OCI-M2 (cell line): ENCODE measurements around the gene CELA3A.

ENCODE experiments used
- DNase-seq: peaks from one replicate; lab custom pipeline; 2025; ENCODE audit not compliant: unreplicated experiment; lab: John Stamatoyannopoulos, UW

The CELA3A gene

GRCh38 chr1:22045604-22046228 is 44.3 kb downstream of the CELA3A start:
- no peak for DNase-seq

GRCh38 chr1:22048351-22049192 is 47.1 kb downstream of the CELA3A start:
- DNase-seq: no peak

DNA sequence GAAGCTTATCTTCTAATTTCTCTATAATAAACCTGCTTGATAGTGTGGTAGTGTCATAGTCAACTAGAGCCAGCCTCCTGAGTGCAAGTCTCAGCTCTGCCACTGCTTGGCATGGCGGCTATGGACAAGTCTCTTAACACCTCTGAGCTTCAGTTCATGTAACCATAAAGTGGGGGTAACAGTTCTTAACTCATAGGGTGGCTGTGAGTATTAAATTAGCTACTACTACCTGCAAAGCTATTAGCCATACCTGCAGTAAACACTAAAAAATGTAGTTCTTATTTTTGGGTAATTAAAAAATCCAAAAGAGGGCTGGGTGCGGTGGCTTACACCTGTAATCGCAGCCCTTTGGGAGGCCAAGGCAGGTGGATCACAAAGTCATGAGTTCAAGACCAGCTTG is 48.9 kb downstream of the CELA3A start:
- DNase-seq: no peak

GRCh38 chr1:22051607-22052114 is 50.2 kb downstream of the CELA3A start:
- no peak for DNase-seq

DNA sequence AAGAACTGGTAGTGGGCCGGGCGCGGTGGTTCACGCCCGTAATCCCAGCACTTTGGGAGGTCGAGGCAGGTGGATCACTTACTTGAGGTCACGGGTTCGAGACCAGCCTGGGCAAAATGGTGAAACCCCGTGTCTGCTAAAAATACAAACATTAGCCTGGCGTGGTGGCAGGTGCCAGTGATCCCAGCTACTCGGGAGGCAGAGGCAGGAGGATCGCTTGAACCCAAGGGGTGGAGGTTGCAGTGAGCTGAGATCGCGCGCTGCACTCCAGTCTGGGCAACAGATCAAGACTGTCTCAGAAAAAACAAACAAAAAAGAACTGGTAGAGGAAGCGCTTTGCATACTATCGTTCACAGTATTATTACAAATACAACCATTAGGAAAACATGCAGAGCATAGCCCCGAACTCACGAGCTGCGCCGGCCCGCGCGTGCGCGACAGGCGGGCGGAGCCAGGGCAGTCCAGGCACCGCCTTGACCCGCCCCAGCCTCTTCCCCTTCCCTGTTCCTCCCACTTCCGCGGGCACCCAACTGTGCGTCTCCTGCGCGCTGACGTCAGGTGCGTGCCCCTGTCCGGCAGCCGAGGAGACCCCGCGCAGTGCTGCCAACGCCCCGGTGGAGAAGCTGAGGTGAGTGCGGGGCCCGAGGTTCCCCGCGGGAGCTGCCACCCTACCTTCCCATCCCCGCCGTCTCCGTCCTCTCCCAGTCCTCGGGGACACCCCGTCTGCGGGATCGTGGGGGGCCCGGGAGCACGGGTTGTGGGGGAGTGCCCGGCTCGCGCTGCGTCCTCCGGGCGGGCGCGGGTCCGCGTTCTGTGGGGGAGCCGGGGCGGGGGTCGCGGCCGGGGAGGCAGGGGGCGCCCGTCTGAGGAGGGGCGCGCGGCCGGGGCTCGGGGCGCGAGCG is 50.9 kb downstream of the CELA3A start, which contains the start of gene CDC42:
Gene CDC42, plus strand, starts transcription at position 595 of the 902 bp plus-strand sequence. CDS start 25,770 bp downstream, outside the sequence.
- peak; percentile 49 for DNase-seq

DNA sequence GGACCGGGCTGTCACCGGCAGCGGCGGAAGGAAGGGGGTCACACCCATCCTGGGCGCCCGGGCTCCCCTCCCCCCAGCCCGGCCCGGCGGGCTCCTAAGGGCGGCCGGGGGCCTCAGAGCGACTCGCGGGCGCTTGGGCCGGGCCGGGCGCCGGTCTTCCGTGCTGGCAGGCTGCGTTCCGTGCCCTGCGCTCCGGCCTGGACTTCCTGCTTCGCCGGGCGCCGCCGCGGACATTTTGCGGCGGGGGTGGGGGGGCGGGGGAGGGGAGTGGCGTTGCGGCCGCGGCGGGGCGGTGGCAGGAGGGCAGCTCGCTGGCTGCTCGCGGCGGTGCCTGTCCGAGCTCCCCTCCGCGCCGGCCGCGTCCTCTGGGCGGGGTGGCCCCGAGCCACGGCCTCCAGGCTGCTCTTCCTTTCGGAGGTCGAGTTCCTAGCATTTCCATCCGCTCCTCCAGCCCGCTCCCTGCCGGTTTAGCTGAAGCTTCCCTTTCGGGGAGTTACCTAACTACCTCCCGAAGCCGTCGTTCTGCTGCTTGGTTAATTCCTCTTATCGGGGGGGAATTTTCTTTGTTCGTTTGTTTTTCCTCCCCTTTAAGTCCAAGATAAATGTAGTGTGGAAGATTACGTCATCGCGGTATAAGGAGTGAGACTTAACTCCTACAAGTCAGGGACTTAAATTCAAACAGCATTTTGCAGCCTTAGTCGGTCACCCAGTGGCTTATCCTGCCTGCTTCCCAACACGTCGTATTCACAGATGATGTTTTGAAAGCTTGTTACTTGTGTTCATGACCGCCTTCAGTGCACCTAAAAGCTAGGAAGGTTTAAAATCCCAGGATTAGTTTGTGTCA is 51.8 kb downstream of the CELA3A start:
- DNase-seq: no peak

DNA sequence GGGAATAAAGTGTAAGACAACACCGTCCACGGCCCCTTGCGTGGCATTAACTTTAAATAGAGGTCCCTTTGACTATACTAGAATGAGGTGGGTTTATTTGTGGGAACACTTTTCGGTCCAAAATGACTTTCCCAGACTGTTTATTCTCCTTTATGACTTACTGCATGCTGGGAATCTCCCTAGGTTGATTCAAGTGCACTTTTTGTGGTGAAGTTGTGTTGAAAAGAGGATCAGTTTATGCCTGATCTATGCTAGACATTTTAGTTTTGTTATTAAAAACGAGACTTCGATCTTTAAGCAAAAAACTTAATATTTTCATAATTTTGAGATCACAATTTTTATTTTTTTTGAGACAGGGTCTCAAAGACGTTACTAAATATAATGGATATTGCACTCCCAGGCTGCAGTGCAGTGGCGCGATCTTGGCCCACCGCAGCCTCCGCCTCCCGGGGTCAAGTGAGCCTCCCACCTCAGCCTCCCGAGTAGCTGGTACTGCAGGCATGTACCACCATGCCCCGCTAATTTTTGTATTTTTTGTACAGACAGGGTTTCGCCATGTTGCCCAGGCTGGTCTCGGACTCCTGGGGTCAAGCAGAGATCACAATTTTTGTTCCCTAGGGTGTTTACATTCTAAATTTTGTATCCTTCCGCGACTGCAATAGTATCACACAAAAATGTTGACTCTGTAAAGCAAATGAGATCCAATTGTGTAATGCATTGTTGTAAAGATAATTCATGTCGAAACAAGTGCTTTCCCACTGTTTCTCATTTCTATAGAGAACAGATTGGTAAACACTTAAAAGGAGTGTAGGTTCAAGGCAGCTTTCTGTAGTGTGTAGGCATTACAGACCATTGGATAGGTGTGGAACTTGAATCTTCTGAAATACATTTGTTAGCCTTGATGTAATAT is 52.7 kb downstream of the CELA3A start:
- no peak for DNase-seq

DNA sequence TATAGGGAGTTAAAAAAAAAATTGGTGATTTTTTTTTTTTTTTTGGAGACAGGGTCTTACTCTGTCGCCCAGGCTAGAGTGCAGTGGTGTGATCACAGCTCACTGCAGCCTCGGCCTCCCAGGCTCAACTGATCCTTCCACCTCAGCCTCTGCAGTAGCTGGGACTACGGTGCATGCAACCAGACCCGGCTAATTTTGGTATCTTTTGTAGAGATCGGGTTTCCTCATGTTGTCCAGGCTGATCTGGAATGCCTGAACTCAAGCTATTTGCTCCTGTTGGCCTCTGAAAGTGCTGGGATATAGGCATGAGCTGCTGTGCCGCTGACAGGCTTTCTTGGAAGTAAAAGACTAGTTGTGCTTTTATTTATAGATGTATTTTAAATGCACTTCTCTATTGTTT is 54.0 kb downstream of the CELA3A start:
- DNase-seq: no peak

- no peak for DNase-seq
Measured at GRCh38 chr1:22056043-22056442, 54.6 kb downstream of the CELA3A start.

GRCh38 chr1:22056936-22057335 is 55.5 kb downstream of the CELA3A start:
- no peak for DNase-seq

GRCh38 chr1:22057861-22058260 is 56.4 kb downstream of the CELA3A start:
- no peak for DNase-seq
